Activated T-helper 9 cell treated with anti-CD3 and anti-CD28 coated beads, Interleukin-2, amount 50 U/mL, for 16 hours (primary cell): ENCODE data around the gene GIPC1.
"Not testable (repeated sequence)": the region's sequence is repeated elsewhere in the genome, so short reads cannot be mapped to it uniquely, and the experiment has no call there.

Experiments used
- DNase-seq: peaks from one replicate; pipeline ENCODE4 v3.0.0-alpha.2; 2020; ENCODE audit warnings: low read depth

Gene GIPC1

DNA sequence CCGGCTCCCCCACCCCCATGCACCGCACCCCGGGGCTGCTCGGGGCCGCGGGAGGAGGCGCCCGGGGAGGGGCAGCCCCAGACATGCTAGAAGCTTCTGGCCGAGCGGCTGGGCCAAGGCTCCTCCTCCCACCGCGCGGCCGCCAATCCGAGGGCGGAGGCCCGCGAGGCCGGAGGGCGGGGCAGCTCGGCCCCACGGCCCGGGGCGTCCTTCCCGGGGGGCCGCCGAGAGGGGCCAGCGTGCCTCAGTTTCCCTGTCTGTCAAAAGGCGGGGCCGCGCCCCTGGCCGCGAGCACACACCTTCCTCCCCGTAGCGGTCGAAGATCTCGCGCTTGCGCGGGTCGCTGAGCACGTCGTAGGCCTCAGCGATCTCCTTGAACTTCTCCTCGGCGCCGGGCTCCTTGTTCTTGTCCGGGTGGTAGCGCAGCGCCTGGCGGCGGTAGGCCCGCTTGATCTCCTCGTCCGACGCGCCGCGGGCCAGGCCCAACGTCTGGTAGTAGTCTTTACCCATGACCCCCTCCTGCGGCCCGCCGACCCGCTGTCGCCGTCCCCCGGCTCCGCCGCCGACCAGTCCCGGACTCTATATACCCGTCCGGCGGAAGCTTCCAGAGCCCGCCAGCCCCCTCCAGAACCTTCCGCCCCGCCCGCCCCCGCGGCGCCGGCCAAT lies 22.0 kb upstream of the GIPC1 start, which contains the start of gene DNAJB1:
Gene DNAJB1, minus strand, starts transcription at position 558 of the 666 bp plus-strand sequence. Its CDS starts 48 bp downstream, at position 510.
- DNase-seq = peak; percentile 59

DNA sequence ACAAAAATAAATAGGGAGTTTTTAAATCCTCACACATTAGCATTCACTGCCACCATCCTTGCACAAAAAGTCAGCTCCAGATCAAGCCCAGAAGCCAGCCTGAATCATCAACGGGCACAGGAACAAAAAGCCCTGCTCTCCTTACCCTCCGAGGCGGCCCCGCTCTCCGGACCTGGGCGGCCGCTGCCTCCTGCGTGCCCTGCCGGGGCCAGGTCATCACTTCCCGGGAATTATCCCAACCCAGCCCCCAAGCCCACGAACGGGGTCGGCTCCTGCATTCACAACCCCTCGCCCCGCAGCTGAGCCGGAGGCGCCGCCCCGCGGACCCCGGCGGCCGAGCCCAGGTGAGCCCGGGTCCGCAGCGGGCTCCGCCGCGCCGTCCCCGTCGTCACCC lies 21.5 kb upstream of the GIPC1 start:
- no peak for DNase-seq

- no peak for DNase-seq
Measured at GRCh38 chr19:14516746-14517438, 21.0 kb upstream of the GIPC1 start.

GRCh38 chr19:14516048-14516534 lies 20.2 kb upstream of the GIPC1 start:
- no peak for DNase-seq

GRCh38 chr19:14515501-14516047 lies 19.6 kb upstream of the GIPC1 start:
- no peak for DNase-seq

DNA sequence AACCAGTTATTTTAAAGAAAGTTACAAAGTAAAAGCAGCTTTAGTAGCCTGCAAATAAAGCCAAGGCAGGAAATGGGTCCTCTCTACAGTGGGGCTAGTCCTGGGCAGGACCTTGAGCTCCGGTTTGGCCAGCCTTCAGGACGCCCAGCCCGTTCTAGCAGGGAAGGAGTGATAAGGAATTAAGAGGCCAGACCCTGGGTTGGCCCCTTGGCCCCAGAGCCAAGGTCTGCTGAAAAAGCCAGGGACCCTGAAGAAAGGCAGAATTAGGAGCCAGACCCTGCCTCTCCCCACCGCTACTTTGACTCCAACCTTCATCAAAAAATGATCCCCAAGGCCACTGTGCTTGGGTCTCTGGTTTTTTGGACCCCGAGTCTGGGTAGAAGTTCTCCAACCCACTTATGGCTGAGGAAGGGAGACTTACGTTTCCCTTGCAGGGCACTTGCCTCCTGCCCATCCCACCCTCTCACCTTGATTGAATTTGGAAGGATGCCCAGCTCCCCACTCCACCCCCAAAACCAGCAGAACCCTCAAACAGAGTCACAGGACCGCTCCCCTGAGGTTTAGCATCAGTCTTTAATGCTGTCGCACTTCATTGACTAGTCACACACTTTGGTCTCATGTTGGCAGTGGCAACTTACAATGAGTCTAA lies 18.4 kb upstream of the GIPC1 start:
- no peak for DNase-seq

- no peak for DNase-seq
Measured at GRCh38 chr19:14512406-14512961, 16.6 kb upstream of the GIPC1 start.

- no peak for DNase-seq
Measured at GRCh38 chr19:14511229-14511593, 15.3 kb upstream of the GIPC1 start.

DNA sequence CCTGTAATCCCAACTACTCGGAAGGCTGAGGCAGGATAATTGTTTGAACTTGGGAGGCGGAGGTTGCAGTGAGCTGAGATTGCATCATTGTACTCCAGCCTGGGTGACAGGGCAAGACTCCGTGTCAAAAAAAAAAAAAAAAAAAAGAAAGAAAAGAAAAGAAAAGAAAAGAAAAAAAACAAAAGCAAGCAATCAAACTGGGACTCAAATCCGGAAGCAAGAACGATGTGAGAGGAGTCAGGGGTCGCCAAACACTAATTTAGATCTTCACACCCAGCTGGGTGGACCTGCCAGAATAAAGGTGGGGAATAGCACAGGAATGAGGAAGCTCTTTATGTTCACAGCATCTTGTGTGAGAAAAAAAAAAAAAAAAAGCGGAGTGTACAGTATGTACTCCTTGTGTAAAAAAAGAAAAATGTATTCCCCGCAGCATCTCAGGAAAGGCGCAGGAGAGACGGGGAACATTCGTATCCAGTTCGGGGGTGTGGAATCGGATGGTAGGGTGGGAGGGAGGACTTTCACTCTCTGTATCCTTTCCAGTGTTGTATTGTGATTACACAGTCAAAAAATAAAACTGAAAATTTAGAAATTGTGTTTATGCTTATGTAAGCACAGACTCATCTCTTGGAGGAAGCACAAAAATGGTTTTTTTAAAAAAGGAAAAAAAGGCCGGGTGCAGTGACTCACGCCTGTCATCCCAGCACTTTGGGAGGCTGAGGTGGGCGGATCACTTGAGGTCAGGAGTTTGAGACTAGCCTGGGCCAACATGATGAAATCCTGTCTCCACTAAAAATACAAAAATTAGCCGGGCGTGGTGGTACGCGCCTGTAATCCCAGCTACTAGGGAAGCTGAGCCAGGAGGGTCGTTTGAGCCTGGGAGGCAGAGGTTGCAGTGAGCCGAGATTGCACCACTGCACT lies 14.6 kb upstream of the GIPC1 start:
- DNase-seq = no peak

- DNase-seq = no peak
Measured at GRCh38 chr19:14507704-14508542, 12.0 kb upstream of the GIPC1 start.

DNA sequence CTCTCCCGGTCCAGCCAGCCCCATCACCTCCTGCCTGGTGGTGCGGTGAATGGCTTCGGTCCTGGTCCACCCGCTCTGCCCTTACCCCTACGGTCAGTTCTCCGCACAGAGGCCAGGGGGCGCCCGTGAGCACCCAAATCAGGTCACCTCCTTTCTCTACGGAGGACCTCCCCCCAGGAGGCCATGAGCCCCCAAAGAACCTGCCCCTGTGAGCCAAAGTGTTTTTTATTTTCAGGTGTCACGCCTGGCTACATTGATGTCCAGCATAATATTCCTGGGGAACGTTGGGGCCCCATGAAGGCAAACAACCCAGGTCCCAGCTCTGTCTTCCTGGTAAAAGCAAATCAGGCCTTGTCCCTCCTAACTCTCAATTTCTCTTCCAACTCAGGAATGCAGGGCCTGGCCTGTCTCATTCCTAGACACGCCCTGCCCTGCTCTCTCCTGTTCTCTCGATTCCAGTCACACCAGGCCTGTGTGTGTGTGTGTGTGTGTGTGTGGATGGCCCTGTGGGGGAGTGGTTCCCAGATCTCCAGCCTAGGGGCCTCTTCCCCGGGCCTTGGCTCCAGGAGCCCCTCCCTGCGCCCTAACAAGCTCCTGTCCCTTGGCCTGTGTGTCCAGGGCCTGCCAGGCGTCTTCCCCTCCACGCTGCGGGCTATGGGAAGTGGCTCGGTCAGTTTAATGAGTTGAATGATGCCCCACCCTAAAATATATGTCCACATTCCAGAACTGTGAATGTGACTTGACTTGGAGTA lies 9.7 kb upstream of the GIPC1 start:
- peak; percentile 67 for DNase-seq

GRCh38 chr19:14504575-14504974 lies 8.6 kb upstream of the GIPC1 start:
- DNase-seq = not testable (repeated sequence)

DNA sequence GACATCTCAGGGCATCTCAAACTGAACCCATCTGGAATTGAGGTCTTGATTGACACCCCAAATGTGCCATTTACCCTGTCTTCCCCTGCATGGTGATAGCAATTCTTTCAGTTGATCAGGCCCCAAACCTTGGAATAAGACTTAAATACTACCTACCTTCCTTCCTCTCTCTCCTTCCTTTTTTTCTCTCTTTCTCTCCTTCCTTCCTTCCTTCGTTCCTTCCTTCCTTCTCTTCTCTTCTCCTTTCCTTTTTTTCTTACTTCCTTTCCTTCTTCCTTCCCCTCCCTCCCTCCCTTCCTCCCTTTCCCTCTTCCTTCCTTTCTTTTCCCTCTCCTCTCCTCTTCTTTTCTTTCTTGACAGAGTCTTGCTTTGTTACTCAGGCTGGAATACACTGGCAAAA lies 7.4 kb upstream of the GIPC1 start:
- no peak for DNase-seq

DNA sequence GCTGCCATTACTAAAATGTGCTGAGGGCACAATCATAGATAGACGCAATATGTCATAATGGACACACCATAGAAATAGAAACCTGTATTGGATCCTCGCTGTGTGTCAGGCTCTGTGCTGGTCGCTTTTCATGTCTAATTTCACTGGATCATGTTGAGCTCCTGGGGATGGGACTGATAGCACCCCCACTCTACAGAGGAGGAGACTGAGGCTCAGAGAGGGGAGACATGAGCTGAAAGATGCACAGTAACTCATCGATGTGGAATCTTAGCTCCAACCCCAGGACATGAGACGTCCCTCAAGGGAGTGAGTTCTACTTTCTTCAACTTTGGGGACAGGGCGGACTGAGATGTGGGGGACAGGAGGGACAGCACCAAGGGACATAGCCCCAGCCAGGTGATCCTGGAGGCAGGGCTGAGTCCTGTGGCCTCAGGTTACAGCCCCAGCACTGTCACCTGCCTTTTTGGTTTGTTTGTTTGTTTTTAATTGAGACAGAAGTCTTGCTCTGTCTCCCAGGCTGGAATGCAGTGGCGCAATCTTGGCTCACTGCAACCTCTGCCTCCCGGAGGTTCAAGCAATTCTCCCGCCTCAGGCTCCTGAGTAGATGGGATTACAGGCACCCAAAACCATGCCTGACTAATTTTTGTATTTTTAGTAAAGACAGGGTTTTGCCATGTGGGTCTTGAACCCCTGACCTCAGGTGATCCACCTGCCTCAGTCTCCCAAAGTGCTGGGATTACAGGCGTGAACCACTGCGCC lies 6.6 kb upstream of the GIPC1 start:
- no peak for DNase-seq

- no peak for DNase-seq
Measured at GRCh38 chr19:14497228-14497921, 1.4 kb upstream of the GIPC1 start.

GRCh38 chr19:14496834-14497227 lies 904 bp upstream of the GIPC1 start:
- DNase-seq = no peak

DNA sequence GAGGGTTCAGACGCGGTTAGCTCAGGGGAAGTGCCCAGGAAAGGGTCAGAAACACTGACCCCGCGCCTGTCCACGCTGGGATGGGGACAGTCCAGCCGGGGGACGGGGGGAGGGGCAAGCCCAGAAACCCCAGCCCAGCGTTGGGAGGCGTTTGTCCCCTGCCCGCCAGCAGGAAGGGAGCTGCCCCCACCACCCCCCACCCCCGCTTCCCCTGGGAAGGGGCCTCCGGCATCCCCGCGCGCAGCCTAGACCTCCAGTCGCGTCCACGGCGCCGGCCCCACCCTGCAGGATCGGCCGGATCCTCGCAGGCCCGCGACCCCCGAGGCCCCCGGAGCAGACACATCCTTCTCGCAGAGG lies 277 bp downstream of the GIPC1 start:
- no peak for DNase-seq

GRCh38 chr19:14494910-14495671 lies 836 bp downstream of the GIPC1 start:
- no peak for DNase-seq
